Psoas muscle (tissue), 8 donors: ENCODE measurements around the gene PLEKHA6. TPM values are rescaled to one million over a fixed set of nuclear protein-coding genes. Genes with fewer than 3 reads are reported as not detected.

Experiments used
- ATAC-seq, 4 donors: fragments of 200-7000 bp; cut with Tn5 transposase; one replicate each; pipeline ENCODE4 v1.9.1; 2020; ENCODE audit warnings: moderate library complexity in 3 of 4, mild to moderate bottlenecking in 2 of 4
- DNase-seq, 2 donors: peaks; one replicate each; pipeline ENCODE4 v3.0.0-alpha.2; 2020
- H3K27ac ChIP-seq: fragments of 200-600 bp; one replicate; pipeline ENCODE4 v1.8.0; 2022
- H3K27me3 ChIP-seq, 3 donors: fragments of 200-600 bp in 1 of 3; one replicate each; pipeline versions ENCODE4 v1.6.1 to v1.8.0; 2013 to 2022; ENCODE audit warnings: low read length in 2 of 3, mild to moderate bottlenecking in 2 of 3, moderate library complexity in 1 of 3; ENCODE audit not compliant: insufficient read depth in 3 of 3
- H3K36me3 ChIP-seq, 2 donors: fragments of 200-600 bp in 1 of 2; one replicate each; pipeline versions ENCODE4 v1.6.1 to v1.8.0; 2013 to 2022; ENCODE audit warnings: low read depth in 1 of 2, mild to moderate bottlenecking in 1 of 2, moderate library complexity in 1 of 2; ENCODE audit not compliant: insufficient read depth in 1 of 2
- H3K4me1 ChIP-seq: fragments of 200-600 bp; one replicate; pipeline ENCODE4 v1.8.0; 2022
- H3K4me3 ChIP-seq: fragments of 200-600 bp; one replicate; pipeline ENCODE4 v1.8.0; 2022; ENCODE audit warnings: mild to moderate bottlenecking
- H3K9me3 ChIP-seq: fragments of 200-600 bp; one replicate; pipeline ENCODE4 v1.8.0; 2022
- WGBS, 3 donors: extraction: QIAGEN DNeasy Blood & Tissue Kit; methylation state at CpG; one replicate each; pipeline versions ENCODE4 v1.1.6 to v1.1.7; 2013; 5-methylcytosine and 5-hydroxymethylcytosine counted together
- intact Hi-C, 2 donors: fragments of 100-400 bp; cut with DNase I; formaldehyde crosslinking; loops; one replicate each; pipeline versions ENCODE4 v1.11.0 to v1.14.2; 2022
- polyA plus RNA-seq, 3 donors: library from polyadenylated mRNA; stranded (reverse); fragments of 200-250 nt; gene quantifications; one replicate each; pipeline ENCODE4 v1.2.3, GENCODE V29; 2013
- total RNA-seq, 4 donors: library from RNA; stranded (reverse); fragmentation: NEBNext Ultra II Directional in 2 of 4; extraction: Animal tissue kit (Norgen Biotek cat#: 25700) in 2 of 4; gene quantifications; one replicate each; pipeline versions ENCODE4 v1.2.1 to v1.2.4, GENCODE V29; 2021 to 2023
- TF ChIP-seq, protein P1 (sequence below): fragments of 200-600 bp; IDR thresholded peaks from one replicate; pipeline ENCODE4 v1.8.0; 2022; ENCODE audit warnings: antibody characterized with exemption
- donor health status: healthy with polysubstance abuse.
- donor health status: DM: no; HTN: no; CAD: no; lungs with moderate emphysema.
- donor health status: Bipolar disorder and iron deficiency.
- donor health status: healthy.
- donor health status: DM: yes; HTN: yes; CAD: no.
- donor health status: DM: no; HTN: no; CAD: no.
- donor health status: DM: no; HTN: no; CAD: no.
- donor health status: DM: yes; HTN: yes; CAD: no.

The PLEKHA6 gene
- total and polyA plus RNA-seq, 7 donors, result 0.92 to 7.1 (median 1.7) TPM

DNA sequence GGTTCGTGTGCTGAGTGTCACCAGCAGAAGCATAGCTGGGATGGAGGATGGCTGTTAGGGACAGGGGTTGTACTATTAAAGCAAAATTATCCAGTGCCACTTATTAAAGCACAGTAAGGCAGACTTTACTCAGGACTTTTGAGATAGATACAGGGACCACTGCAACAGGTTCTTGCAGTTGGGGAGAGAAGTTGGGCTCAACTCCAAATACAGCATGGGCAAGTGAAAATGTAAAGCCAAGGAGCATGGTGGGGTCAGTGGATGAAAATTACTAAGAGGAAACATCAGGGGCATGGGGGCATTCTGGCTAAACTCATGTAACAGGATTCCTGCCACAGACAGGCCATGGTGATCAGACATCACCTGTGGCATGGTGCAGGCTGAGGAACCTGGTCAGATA, 178.6 kb downstream of the PLEKHA6 start:
- Histone ChIP-seq H3K4me1 (no peaks in the 10 kb centered on the region), H3K4me3 (no peak overlapping the region), H3K27me3 (peaks cover 0 to 2% (median 0%) of the 10 kb centered on the region in 3 donors), H3K9me3 (no peaks in the 10 kb centered on the region), H3K27ac (no peak overlapping the region), H3K36me3 (no peaks in the 10 kb centered on the region)
- TF ChIP-seq, protein P1, sequence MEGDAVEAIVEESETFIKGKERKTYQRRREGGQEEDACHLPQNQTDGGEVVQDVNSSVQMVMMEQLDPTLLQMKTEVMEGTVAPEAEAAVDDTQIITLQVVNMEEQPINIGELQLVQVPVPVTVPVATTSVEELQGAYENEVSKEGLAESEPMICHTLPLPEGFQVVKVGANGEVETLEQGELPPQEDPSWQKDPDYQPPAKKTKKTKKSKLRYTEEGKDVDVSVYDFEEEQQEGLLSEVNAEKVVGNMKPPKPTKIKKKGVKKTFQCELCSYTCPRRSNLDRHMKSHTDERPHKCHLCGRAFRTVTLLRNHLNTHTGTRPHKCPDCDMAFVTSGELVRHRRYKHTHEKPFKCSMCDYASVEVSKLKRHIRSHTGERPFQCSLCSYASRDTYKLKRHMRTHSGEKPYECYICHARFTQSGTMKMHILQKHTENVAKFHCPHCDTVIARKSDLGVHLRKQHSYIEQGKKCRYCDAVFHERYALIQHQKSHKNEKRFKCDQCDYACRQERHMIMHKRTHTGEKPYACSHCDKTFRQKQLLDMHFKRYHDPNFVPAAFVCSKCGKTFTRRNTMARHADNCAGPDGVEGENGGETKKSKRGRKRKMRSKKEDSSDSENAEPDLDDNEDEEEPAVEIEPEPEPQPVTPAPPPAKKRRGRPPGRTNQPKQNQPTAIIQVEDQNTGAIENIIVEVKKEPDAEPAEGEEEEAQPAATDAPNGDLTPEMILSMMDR, result no peak
- intact Hi-C loops, result no loop called here
- WGBS, 3 donors, result 72 to 82% (median 81%) methylated on average over 1 of the region's 1 CpG
- ATAC-seq (no peak), DNase-seq (no peak)

DNA sequence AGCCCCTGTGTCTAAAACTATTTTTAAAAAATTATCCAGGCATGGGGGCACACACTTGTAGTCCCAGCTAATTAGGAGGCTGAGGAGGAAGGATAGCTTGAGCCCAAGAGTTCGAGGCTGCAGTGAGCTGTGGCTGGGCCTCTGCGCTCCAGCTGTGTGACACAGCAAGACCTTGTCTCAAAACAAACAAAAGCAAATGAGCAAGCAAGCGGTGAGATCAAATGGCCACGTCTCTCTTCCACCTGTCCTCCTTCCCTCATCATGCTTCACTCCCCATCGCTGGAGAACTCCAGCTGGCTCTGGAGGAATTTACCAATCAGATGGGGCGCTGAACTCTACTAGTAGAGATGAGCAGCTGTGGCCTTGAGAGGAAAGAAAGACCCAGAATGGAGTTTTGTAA, 179.6 kb downstream of the PLEKHA6 start:
- DNase-seq (no peak), ATAC-seq (no peak)
- no peaks in the 10 kb centered on the region for H3K9me3 ChIP-seq
- no peaks in the 10 kb centered on the region for H3K36me3 ChIP-seq
- H3K27me3 ChIP-seq, result peaks cover 0 to 2% (median 0%) of the 10 kb centered on the region in 3 donors
- intact Hi-C loops, result no loop called here
- no peak overlapping the region for H3K4me3 ChIP-seq
- H3K4me1 ChIP-seq, result no peaks in the 10 kb centered on the region
- TF ChIP-seq, protein P1, result no peak
- WGBS, 3 donors, result 66 to 72% (median 72%) methylated on average over 6 of the region's 6 CpGs
- H3K27ac ChIP-seq, result no peak overlapping the region

DNA sequence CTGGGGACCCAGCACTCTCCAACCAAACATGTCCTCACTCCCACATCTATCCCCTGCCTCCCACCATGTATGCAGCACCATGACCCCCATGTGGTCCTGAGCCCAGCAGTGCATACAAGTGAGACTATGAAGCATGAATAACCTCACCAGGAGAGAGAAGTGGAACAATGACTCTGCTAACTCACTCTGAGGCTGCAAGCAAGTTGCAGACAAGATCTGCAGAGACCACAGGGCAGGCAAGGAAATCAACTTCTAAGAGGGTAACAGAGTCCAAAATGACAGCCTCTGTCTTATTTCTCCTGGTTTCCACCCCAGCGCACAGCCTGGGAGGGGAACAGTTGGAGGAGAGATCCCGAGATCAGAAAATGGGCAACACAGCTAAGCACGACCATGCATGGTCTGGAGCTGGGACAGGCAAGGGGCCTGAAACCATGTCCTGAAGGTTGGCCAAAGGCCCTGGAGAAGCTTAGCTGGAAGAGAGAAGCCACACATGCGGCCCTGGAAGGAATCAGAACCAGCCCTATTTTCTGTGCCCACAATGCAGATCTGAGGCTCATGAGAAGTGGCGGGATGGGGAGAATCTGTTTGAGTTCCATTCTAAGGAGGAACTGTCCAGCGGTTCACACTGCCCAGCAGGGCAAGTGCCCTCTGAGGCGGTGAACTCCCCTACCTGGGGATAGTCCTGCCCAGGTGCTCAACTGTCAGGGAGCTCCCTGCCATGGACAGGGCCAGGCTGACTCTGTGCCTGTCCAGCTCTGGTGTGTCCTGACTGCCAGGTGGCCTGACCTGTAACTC, 181.0 kb downstream of the PLEKHA6 start:
- intact Hi-C loops, result no loop called here

DNA sequence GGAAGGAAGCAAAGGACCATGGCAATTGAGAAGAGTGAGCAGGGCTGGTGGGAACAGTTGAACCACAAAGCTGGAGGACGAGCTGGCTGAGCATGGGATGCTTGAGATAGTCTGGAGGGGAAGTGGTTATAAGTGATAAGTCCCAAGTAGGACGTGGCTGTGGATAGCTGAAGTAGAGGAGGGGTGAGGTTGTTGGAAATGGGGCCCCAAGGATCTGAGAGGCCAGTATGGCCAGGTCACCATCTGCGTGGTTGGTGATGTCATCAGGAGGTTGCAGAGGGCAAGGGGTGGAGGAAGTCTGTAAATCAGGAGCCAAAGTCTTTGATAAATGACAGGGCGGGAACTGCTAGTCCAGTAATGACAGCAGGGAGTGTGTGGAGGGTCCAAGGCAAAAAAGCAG, 182.6 kb downstream of the PLEKHA6 start:
- no peak for DNase-seq
- Histone ChIP-seq H3K27me3 (peaks cover 0 to 3% (median 2%) of the 10 kb centered on the region in 3 donors), H3K4me1 (no peaks in the 10 kb centered on the region), H3K4me3 (no peak overlapping the region), H3K9me3 (no peaks in the 10 kb centered on the region), H3K27ac (no peak overlapping the region), H3K36me3 (no peaks in the 10 kb centered on the region)
- no peak for ATAC-seq
- TF ChIP-seq, protein P1, result no peak
- 48 to 53% (median 48%) methylated on average over 4 of the region's 4 CpGs for WGBS, 3 donors
- intact Hi-C loops, result no loop called here

More for the DNA sequence above, 181.0 kb downstream of the PLEKHA6 start:
- Histone ChIP-seq H3K4me1 (no peaks in the 10 kb centered on the region), H3K27ac (no peak overlapping the region), H3K36me3 (no peaks in the 10 kb centered on the region), H3K4me3 (no peak overlapping the region), H3K9me3 (no peaks in the 10 kb centered on the region), H3K27me3 (peaks cover 0 to 3% (median 2%) of the 10 kb centered on the region in 3 donors)
- ATAC-seq (no peak), DNase-seq (no peak)
- TF ChIP-seq, protein P1, result no peak
- WGBS, 3 donors, result 85 to 89% (median 87%) methylated on average over 7 of the region's 7 CpGs
